Trophoblast cell (in vitro differentiated cells and primary cell): Measurements from ENCODE around the gene CHCHD6.

Source experiments
- DNase-seq, 2 donors: peaks; one replicate each; pipeline ENCODE4 v3.0.0-alpha.2; 2016
- H2AFZ ChIP-seq: 2 replicates; pipeline ENCODE4 v1.6.1; 2013; ENCODE audit warnings: low read length, moderate library complexity, mild to moderate bottlenecking; ENCODE audit not compliant: insufficient read depth, poor library complexity
- H2AK5ac ChIP-seq: 2 replicates; pipeline ENCODE4 v1.6.1; 2013; ENCODE audit warnings: mild to moderate bottlenecking, low read length
- H2BK120ac ChIP-seq: 2 replicates; pipeline ENCODE4 v1.6.1; 2013; ENCODE audit warnings: low read length, mild to moderate bottlenecking, moderate library complexity; ENCODE audit not compliant: insufficient read depth, poor library complexity
- H2BK12ac ChIP-seq: 2 replicates; pipeline ENCODE4 v1.6.1; 2013; ENCODE audit warnings: mild to moderate bottlenecking, low read length, moderate library complexity
- H2BK5ac ChIP-seq: 2 replicates; pipeline ENCODE4 v1.6.1; 2013; ENCODE audit warnings: low read length, low read depth, moderate library complexity, mild to moderate bottlenecking; ENCODE audit not compliant: poor library complexity
- H3K14ac ChIP-seq: 2 replicates; pipeline ENCODE4 v1.6.1; 2013; ENCODE audit warnings: mild to moderate bottlenecking, low read length
- H3K18ac ChIP-seq: 2 replicates; pipeline ENCODE4 v1.6.1; 2013; ENCODE audit warnings: mild to moderate bottlenecking, low read length
- H3K23ac ChIP-seq: 2 replicates; pipeline ENCODE4 v1.6.1; 2013; ENCODE audit warnings: low read length
- H3K27ac ChIP-seq: 2 replicates; pipeline ENCODE4 v1.5.1; 2013; ENCODE audit warnings: low read depth, mild to moderate bottlenecking, inconsistent platforms, low read length, moderate library complexity
- H3K27me3 ChIP-seq: 2 replicates; pipeline ENCODE4 v1.6.1; 2013; ENCODE audit warnings: inconsistent platforms, mild to moderate bottlenecking, low read length, moderate library complexity; ENCODE audit not compliant: insufficient read depth
- H3K36me3 ChIP-seq, 2 experiments: 1 replicate in 1 of 2; 2 replicates in 1 of 2; pipeline ENCODE4 v1.6.1; 2013; ENCODE audit warnings: low read length in 2 of 2, mild to moderate bottlenecking in 2 of 2, moderate library complexity in 1 of 2; ENCODE audit not compliant: insufficient read depth in 2 of 2, control insufficient read depth in 1 of 2
- H3K4ac ChIP-seq: 2 replicates; pipeline ENCODE4 v1.6.1; 2013; ENCODE audit warnings: low read depth, mild to moderate bottlenecking, low read length, moderate library complexity
- H3K4me1 ChIP-seq, 2 experiments: 1 replicate in 1 of 2; 2 replicates in 1 of 2; pipeline ENCODE4 v1.6.1; 2013; ENCODE audit warnings: low read length in 2 of 2, mild to moderate bottlenecking in 2 of 2, moderate library complexity in 1 of 2; ENCODE audit not compliant: insufficient read depth in 2 of 2, control insufficient read depth in 1 of 2
- H3K4me2 ChIP-seq: 2 replicates; pipeline ENCODE4 v1.6.1; 2013; ENCODE audit warnings: inconsistent platforms, mild to moderate bottlenecking, low read length, moderate library complexity
- H3K4me3 ChIP-seq: 2 replicates; pipeline ENCODE4 v1.5.1; 2013; ENCODE audit warnings: mild to moderate bottlenecking, low read depth, low read length, inconsistent platforms
- H3K79me1 ChIP-seq: one replicate; pipeline ENCODE4 v1.6.1; 2013; ENCODE audit warnings: low read length
- H3K79me2 ChIP-seq: 2 replicates; pipeline ENCODE4 v1.6.1; 2013; ENCODE audit warnings: low read length, mild to moderate bottlenecking; ENCODE audit not compliant: control insufficient read depth, insufficient read depth, poor library complexity
- H3K9ac ChIP-seq: 2 replicates; pipeline ENCODE4 v1.6.1; 2013; ENCODE audit warnings: mild to moderate bottlenecking, low read length
- H3K9me3 ChIP-seq: 2 replicates; pipeline ENCODE4 v1.6.1; 2013; ENCODE audit warnings: low read depth, mild to moderate bottlenecking, control low read depth, inconsistent platforms, low read length; ENCODE audit not compliant: insufficient read depth
- H4K12ac ChIP-seq: 2 replicates; pipeline ENCODE4 v1.6.1; 2013; ENCODE audit warnings: low read depth, mild to moderate bottlenecking, low read length, moderate library complexity
- H4K8ac ChIP-seq: 2 replicates; pipeline ENCODE4 v1.6.1; 2013; ENCODE audit warnings: low read depth, mild to moderate bottlenecking, low read length, moderate library complexity
- H4K91ac ChIP-seq: one replicate; pipeline ENCODE4 v1.6.1; 2013; ENCODE audit warnings: low read depth, mild to moderate bottlenecking, low read length, moderate library complexity
- WGBS: extraction: QIAGEN DNeasy Blood & Tissue Kit; methylation state at CpG from one replicate; pipeline ENCODE4 v1.1.7; 2013; ENCODE audit warnings: missing lambda C conversion rate; ENCODE audit not compliant: insufficient read length, insufficient coverage; ENCODE audit errors: extremely low coverage; 5-methylcytosine and 5-hydroxymethylcytosine counted together

Gene CHCHD6

DNA sequence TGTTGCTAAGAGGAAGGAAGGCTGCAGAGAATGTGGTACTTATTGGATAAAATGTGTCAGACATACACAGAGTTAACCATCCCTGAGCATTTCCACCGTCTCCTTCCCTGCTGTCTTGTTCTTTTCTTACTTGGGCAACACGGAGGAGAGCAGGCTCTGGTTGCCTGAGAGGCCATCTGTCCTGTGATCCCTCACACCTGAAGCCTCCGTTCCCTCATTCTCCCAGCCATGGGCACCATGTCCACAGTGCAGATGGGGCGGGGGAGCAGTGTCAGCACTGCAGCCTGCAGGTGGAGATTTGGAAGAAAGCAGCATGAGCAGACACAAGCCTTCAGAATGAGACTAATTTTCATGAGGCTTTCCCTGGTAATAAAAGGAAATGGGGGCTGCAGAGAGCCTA lies 133.7 kb downstream of the CHCHD6 start:
- H3K4me1 ChIP-seq = peaks cover 0 to 2% of the 10 kb centered on the region in 2 experiments
- no peak overlapping the region for H3K9ac ChIP-seq
- no CpG with 5 or more reads among the region's 4 CpGs for WGBS
- H4K8ac ChIP-seq = no peak overlapping the region
- no peak overlapping the region for H3K18ac ChIP-seq
- H3K4me2 ChIP-seq = no peak overlapping the region
- no peak overlapping the region for H3K4ac ChIP-seq
- no peaks in the 10 kb centered on the region for H3K36me3 ChIP-seq
- H2BK5ac ChIP-seq = no peak overlapping the region
- H3K14ac ChIP-seq = no peak overlapping the region
- peaks cover 4% of the 10 kb centered on the region for H3K9me3 ChIP-seq
- no peaks in the 10 kb centered on the region for H3K27me3 ChIP-seq
- no peaks in the 10 kb centered on the region for H3K79me1 ChIP-seq
- H3K23ac ChIP-seq = no peak overlapping the region
- DNase-seq = no peak
- H2AFZ ChIP-seq = no peak overlapping the region
- H3K79me2 ChIP-seq = no peaks in the 10 kb centered on the region
- no peak overlapping the region for H4K12ac ChIP-seq
- no peak overlapping the region for H4K91ac ChIP-seq
- no peak overlapping the region for H3K27ac ChIP-seq
- H3K4me3 ChIP-seq = no peak overlapping the region
- no peak overlapping the region for H2AK5ac ChIP-seq
- H2BK12ac ChIP-seq = no peak overlapping the region
- H2BK120ac ChIP-seq = no peak overlapping the region

DNA sequence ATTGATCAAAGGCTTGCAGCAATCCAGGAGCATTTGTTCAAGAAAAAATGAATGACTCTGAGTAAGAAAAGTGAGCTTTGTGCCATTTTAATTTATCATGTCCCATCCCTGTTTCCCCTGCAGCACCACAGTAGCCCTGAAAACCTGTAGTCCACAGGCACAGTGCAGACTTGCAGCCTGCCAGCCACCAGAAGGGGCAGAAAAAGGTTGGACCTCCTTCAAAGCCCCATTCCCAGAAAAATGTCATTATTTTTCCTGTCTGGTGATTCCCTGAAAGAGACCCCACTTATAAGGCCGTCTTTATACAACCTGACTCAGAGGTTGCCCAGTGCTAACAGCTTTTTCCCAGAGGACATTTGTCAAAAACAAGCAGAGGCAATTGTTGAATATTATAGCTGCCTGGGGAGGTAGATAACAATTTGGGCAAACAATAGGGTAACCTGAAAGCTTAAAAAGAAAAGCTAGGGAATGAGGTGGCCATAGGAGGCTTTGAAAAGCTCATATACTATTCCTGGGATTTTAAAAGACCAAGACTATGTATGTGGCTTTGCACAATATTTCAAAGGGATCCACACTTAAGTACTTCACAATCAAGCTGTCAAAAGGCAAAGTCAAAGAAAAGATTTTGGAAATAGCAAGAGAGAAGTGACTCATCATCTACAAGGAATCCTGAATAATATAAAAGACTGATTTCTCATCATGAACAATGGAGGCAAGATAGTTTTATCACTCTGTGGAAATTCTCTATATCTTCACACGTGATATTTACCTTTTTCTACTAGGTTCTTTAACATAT lies 142.1 kb downstream of the CHCHD6 start:
- no peaks in the 10 kb centered on the region for H3K36me3 ChIP-seq
- no peaks in the 10 kb centered on the region for H3K9me3 ChIP-seq
- no peak overlapping the region for H2BK5ac ChIP-seq
- H3K27ac ChIP-seq = no peak overlapping the region
- no peak overlapping the region for H2BK12ac ChIP-seq
- H2BK120ac ChIP-seq = no peak overlapping the region
- no peak overlapping the region for H3K9ac ChIP-seq
- no peak overlapping the region for H4K91ac ChIP-seq
- H3K4me2 ChIP-seq = no peak overlapping the region
- H3K14ac ChIP-seq = no peak overlapping the region
- H2AK5ac ChIP-seq = no peak overlapping the region
- peaks cover 2% of the 10 kb centered on the region for H3K79me1 ChIP-seq
- H3K18ac ChIP-seq = no peak overlapping the region
- peaks cover 12 to 13% of the 10 kb centered on the region in 2 experiments for H3K4me1 ChIP-seq
- no peak for DNase-seq
- no peak overlapping the region for H3K4me3 ChIP-seq
- no peak overlapping the region for H3K23ac ChIP-seq
- no CpG with 5 or more reads among the region's 2 CpGs for WGBS
- no peaks in the 10 kb centered on the region for H3K79me2 ChIP-seq
- H2AFZ ChIP-seq = no peak overlapping the region
- no peak overlapping the region for H4K8ac ChIP-seq
- no peaks in the 10 kb centered on the region for H3K27me3 ChIP-seq
- no peak overlapping the region for H4K12ac ChIP-seq
- no peak overlapping the region for H3K4ac ChIP-seq

DNA sequence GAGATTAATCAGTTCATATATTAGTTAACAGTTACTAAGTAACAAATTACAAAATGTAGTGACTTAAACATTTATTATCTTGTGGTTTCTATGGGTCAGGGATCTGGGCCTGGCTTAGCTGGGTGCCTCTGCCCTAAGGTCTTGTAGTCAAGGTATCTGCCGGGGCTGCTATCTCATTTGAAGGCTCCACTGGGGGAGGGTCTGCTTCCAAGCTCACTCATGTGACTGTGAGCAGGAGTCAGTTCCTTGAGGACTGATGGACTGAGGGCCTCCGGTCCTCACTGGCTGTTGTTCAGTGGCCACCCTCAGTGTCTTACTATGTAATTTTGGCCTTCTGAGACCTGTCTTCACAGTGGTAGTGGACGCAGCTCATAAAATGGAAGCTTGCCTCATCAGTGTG lies 143.0 kb downstream of the CHCHD6 start:
- H2BK5ac ChIP-seq = no peak overlapping the region
- H3K4me3 ChIP-seq = no peak overlapping the region
- H3K79me2 ChIP-seq = no peaks in the 10 kb centered on the region
- no peak overlapping the region for H3K23ac ChIP-seq
- H4K91ac ChIP-seq = no peak overlapping the region
- no peak overlapping the region for H3K4me2 ChIP-seq
- no peaks in the 10 kb centered on the region for H3K27me3 ChIP-seq
- H3K79me1 ChIP-seq = peaks cover 11% of the 10 kb centered on the region
- no peak overlapping the region for H2BK120ac ChIP-seq
- no peak overlapping the region for H3K14ac ChIP-seq
- H3K27ac ChIP-seq = no peak overlapping the region
- H3K4ac ChIP-seq = no peak overlapping the region
- DNase-seq = no peak
- no peak overlapping the region for H2BK12ac ChIP-seq
- no peak overlapping the region for H3K18ac ChIP-seq
- no CpG with 5 or more reads among the region's 3 CpGs for WGBS
- H2AK5ac ChIP-seq = no peak overlapping the region
- H3K9me3 ChIP-seq = no peaks in the 10 kb centered on the region
- no peak overlapping the region for H4K12ac ChIP-seq
- H4K8ac ChIP-seq = no peak overlapping the region
- H3K9ac ChIP-seq = no peak overlapping the region
- peaks cover 21 to 22% of the 10 kb centered on the region in 2 experiments for H3K4me1 ChIP-seq
- no peak overlapping the region for H2AFZ ChIP-seq
- H3K36me3 ChIP-seq = no peaks in the 10 kb centered on the region

- Histone ChIP-seq H3K4me3 (no peak overlapping the region), H3K4ac (no peak overlapping the region), H2AK5ac (no peak overlapping the region), H3K9me3 (no peaks in the 10 kb centered on the region), H2BK120ac (no peak overlapping the region), H2BK5ac (no peak overlapping the region), H4K12ac (no peak overlapping the region), H3K27ac (no peak overlapping the region), H2AFZ (no peak overlapping the region), H3K36me3 (no peaks in the 10 kb centered on the region), H4K8ac (no peak overlapping the region), H3K79me1 (peaks cover 12% of the 10 kb centered on the region), H3K23ac (no peak overlapping the region), H4K91ac (no peak overlapping the region), H3K18ac (no peak overlapping the region), H3K14ac (no peak overlapping the region), H3K4me1 (peaks cover 27% of the 10 kb centered on the region in 2 experiments), H3K9ac (no peak overlapping the region), H3K79me2 (no peaks in the 10 kb centered on the region), H2BK12ac (no peak overlapping the region), H3K4me2 (no peak overlapping the region), H3K27me3 (no peaks in the 10 kb centered on the region)
- no peak for DNase-seq
- no CpG with 5 or more reads among the region's 6 CpGs for WGBS
Measured at GRCh38 chr3:126848991-126849390, 145.0 kb downstream of the CHCHD6 start.
